Left lung (tissue), 14 donors: ENCODE measurements around the gene AKNAD1. TPM values are rescaled to one million over a fixed set of nuclear protein-coding genes. Genes with fewer than 3 reads are reported as not detected.

Experiments used
- ATAC-seq: fragments of 200-7000 bp; cut with Tn5 transposase; one replicate; pipeline ENCODE4 v1.9.1; 2020; ENCODE audit warnings: moderate library complexity
- DNase-seq, 4 donors: peaks; one replicate each; pipeline ENCODE4 v3.0.0-alpha.2; 2013 to 2020
- H3K27ac ChIP-seq, 2 donors: fragments of 200-600 bp; sonication (generic) in 1 of 2; one replicate each; pipeline versions ENCODE4 v1.5.0 to v1.8.0; 2020 to 2021
- H3K27me3 ChIP-seq, 2 donors: fragments of 200-600 bp; sonication (generic) in 1 of 2; one replicate each; pipeline versions ENCODE4 v1.5.0 to v1.8.0; 2020 to 2021
- H3K36me3 ChIP-seq, 2 donors: fragments of 200-600 bp; sonication (generic) in 1 of 2; one replicate each; pipeline versions ENCODE4 v1.5.0 to v1.8.0; 2020 to 2021
- H3K4me1 ChIP-seq, 2 donors: fragments of 200-600 bp; one replicate each; pipeline ENCODE4 v1.8.0; 2021
- H3K4me3 ChIP-seq, 2 donors: fragments of 200-600 bp; sonication (generic) in 1 of 2; one replicate each; pipeline versions ENCODE4 v1.5.0 to v1.8.0; 2020 to 2021; ENCODE audit warnings: mild to moderate bottlenecking in 1 of 2
- H3K9me3 ChIP-seq, 2 donors: fragments of 200-600 bp; sonication (generic) in 1 of 2; one replicate each; pipeline versions ENCODE4 v1.5.0 to v1.8.0; 2020 to 2021
- intact Hi-C, 2 donors: fragments of 100-400 bp; cut with DNase I; formaldehyde crosslinking; loops; one replicate each; pipeline versions ENCODE4 v1.11.2 to v1.14.2; 2022
- long read RNA-seq, 12 donors: library from polyadenylated mRNA in 2 of 12; unstranded in 2 of 12; transcript quantifications; one replicate each; pipeline ENCODE4 v2.0.0 and lab custom pipeline, GENCODE V29; 2019 to 2026
- polyA plus RNA-seq, 6 donors: library from polyadenylated mRNA; unstranded; fragments of 120-200 nt; gene quantifications; one replicate each; pipeline ENCODE4 v1.2.1, GENCODE V29; 2013; ENCODE audit not compliant: insufficient read length in 6 of 6
- total RNA-seq, 2 donors: library from RNA; stranded (reverse); fragmentation: NEBNext Ultra II Directional; extraction: Animal tissue kit (Norgen Biotek cat#: 25700); gene quantifications; one replicate each; pipeline ENCODE4 v1.2.1, GENCODE V29; 2021
- TF ChIP-seq, protein P1 (sequence below), 2 donors: fragments of 200-600 bp; sonication (generic) in 1 of 2; IDR thresholded peaks; one replicate each; pipeline versions ENCODE4 v1.5.0 to v1.8.0; 2021; ENCODE audit warnings: antibody characterized with exemption in 2 of 2
- donor health status: DM: no; HTN: yes; CAD: no.
- donor health status: DM: no; HTN: no; CAD: no.

Gene AKNAD1, protein sequence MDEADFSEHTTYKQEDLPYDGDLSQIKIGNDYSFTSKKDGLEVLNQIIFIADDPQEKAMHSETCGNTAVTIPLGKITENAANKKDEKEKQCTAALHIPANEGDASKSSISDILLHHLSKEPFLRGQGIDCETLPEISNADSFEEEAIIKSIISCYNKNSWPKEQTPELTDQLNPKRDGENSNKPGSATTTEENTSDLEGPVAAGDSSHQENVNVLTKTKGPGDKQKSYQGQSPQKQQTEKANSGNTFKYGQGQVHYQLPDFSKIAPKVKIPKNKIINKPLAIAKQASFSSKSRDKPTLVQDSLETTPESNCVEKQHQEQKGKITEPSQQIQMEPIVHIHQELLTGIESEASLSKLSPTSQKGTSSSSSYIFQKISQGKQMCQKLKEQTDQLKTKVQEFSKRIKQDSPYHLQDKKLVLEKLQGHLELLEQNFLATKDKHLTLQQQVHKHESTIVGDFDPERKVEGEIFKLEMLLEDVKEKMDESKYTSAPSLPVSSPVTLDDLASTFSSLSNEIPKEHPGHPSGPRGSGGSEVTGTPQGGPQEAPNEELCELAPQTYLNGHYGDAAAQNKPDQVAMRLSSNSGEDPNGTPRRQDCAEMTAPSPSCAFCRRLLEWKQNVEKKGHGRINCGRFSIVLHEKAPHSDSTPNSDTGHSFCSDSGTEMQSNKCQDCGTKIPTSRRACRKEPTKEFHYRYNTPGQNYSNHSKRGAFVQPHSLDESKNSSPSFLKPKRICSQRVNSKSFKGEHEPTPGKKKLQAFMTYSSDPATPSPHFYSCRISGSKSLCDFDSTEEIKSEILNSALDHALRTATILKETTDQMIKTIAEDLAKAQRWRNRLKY
- total RNA-seq (not detected), polyA plus RNA-seq (under 1 TPM; 0.06 to 0.94 (median 0.49) TPM)
- long read RNA-seq, donor 1: 0 reads
- long read RNA-seq, donor 2: 0 reads
- long read RNA-seq, donor 3: 0 reads
- long read RNA-seq, donor 4, partial matches to known transcripts: 0 of 1 reads
- long read RNA-seq, donor 4, other reads (novel, unspliced or antisense): 1 of 1 reads
- long read RNA-seq, donor 5: 0 reads
- long read RNA-seq, donor 6: 0 reads
- long read RNA-seq, donor 7: 0 reads
- long read RNA-seq, donor 8: 0 reads
- long read RNA-seq, donor 9: 0 reads
- long read RNA-seq, donor 10, partial matches to known transcripts: 0 of 1 reads
- long read RNA-seq, donor 10, other reads (novel, unspliced or antisense): 0 of 1 reads
- long read RNA-seq, donor 11: 0 reads
- long read RNA-seq, donor 12: 0 reads

DNA sequence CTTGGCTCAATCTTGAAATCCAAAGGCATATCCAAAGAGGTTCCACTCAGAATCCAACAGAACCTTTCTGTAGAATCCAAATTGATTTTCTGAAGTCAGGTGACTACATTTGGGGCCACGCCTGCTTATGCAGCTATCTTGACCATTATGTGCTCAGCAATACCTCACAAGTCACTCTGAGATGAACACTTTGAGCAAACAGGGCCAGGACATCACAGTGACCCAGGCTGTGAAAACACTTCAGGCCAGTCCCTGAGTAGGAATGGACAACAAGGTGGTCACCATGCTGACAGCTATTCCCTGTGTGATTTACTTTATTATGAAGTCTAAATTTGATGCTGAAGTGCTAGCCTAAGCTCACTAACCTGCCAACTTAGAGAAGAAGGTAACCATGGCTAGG lies at the start of gene AKNAD1:
Gene AKNAD1 (minus strand): TSS at position 101 of the 400 bp plus-strand sequence. CDS start 4,430 bp downstream, outside the sequence.
- no peak within 1 kb of the TSS for H3K27ac ChIP-seq
- H3K36me3 ChIP-seq: no peaks in the 10 kb centered on the region
- no peak for ATAC-seq
- H3K27me3 ChIP-seq: no peaks in the 10 kb centered on the region
- no peak for DNase-seq
- intact Hi-C loops: no loop called here
- peaks cover 9 to 17% of the 10 kb centered on the region in 2 donors for H3K4me1 ChIP-seq
- no peaks in the 10 kb centered on the region for H3K9me3 ChIP-seq
- H3K4me3 ChIP-seq: no peak within 1 kb of the TSS
- TF ChIP-seq, protein P1, sequence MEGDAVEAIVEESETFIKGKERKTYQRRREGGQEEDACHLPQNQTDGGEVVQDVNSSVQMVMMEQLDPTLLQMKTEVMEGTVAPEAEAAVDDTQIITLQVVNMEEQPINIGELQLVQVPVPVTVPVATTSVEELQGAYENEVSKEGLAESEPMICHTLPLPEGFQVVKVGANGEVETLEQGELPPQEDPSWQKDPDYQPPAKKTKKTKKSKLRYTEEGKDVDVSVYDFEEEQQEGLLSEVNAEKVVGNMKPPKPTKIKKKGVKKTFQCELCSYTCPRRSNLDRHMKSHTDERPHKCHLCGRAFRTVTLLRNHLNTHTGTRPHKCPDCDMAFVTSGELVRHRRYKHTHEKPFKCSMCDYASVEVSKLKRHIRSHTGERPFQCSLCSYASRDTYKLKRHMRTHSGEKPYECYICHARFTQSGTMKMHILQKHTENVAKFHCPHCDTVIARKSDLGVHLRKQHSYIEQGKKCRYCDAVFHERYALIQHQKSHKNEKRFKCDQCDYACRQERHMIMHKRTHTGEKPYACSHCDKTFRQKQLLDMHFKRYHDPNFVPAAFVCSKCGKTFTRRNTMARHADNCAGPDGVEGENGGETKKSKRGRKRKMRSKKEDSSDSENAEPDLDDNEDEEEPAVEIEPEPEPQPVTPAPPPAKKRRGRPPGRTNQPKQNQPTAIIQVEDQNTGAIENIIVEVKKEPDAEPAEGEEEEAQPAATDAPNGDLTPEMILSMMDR (IDR thresholded peaks at IDR 0.05): no peak

DNA sequence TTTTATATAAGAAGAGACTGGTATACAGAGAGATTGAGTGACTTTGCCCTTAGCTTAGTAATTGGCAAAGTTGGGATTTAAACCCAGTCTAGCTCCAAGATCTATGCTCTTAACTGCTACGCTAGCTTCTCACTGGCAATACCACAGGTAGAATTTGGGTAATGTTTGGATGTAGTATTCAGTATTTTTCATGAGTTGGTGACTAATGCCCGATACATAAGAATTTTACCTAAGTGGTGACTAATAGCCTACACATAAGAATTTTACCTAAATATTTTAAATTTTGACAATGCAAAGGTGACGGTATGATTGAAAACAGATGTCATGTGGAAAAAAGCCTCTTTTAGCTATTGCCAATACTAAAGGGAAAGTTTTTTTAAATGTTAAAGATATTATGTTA lies 44.2 kb upstream of the AKNAD1 start:
- Histone ChIP-seq H3K27me3 (no peaks in the 10 kb centered on the region), H3K27ac (no peak overlapping the region), H3K36me3 (peaks cover 0 to 8% of the 10 kb centered on the region in 2 donors), H3K4me1 (peaks cover 0 to 2% of the 10 kb centered on the region in 2 donors), H3K4me3 (no peak overlapping the region), H3K9me3 (no peaks in the 10 kb centered on the region)
- TF ChIP-seq, protein P1 (IDR thresholded peaks at IDR 0.05): no peak
- intact Hi-C loops: no loop called here
- DNase-seq (no peak), ATAC-seq (no peak)

DNA sequence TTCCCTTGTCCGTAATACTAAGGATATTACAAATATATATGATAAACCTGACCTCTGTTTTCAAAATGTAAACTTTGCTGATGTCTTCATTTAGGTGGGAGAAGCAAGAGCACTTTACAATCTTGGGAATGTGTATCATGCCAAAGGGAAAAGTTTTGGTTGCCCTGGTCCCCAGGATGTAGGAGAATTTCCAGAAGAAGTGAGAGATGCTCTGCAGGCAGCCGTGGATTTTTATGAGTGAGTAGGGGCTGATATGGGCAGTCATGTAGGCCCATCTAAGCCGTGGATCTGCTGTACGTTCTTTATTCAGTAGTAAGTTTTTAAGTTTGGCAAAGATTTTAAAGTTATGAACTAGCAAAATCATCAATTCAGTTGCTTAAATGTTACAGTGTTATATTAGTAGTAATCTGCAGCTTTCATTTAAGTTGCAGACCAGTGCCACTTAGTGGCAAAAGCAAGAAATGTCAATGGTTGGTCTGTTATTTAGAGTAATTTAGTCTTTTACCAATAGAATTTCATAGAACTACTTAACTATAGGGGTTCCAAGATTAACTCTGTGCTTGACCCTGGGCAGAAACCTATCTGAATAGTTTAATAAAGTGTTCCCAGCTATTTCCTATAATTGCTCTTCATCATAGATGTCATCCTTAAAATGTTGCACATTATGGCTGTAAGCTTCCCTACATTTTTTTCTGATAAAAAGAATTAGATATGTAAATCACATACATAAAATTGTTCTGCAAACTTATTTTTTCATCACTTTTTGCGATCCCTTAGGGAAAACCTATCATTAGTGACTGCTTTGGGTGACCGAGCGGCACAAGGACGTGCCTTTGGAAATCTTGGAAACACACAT lies 41.2 kb upstream of the AKNAD1 start:
- DNase-seq: peak in 2 of 4 donors; percentile 48 to 68
- TF ChIP-seq, protein P1 (IDR thresholded peaks at IDR 0.05): peak; percentile 53 to 70
- Histone ChIP-seq H3K27ac (no peak overlapping the region), H3K27me3 (no peaks in the 10 kb centered on the region), H3K4me3 (no peak overlapping the region), H3K4me1 (peaks cover 0 to 4% of the 10 kb centered on the region in 2 donors), H3K9me3 (no peaks in the 10 kb centered on the region), H3K36me3 (peaks cover 0 to 5% of the 10 kb centered on the region in 2 donors)
- ATAC-seq: peak; percentile 89
- intact Hi-C loops: loop anchor here in 1 of 2 donors (5.0 kb wide), 1 partner anchor 71 kb away; no protein-coding TSS in a partner anchor
